Measurements from ENCODE around the gene HAP1.
"Not testable (repeated sequence)": the region's sequence is repeated elsewhere in the genome, so short reads cannot be mapped to it uniquely, and the experiment has no call there.

HAP1 gene

GRCh38 chr17:41734139-41734948 lies at the start of gene HAP1:
Gene HAP1, minus strand, starts transcription at chr17:41734643. Its CDS starts 9 bp downstream, at chr17:41734634.
- DNase-seq, result peak; percentile 78

- no peak for DNase-seq
Measured at GRCh38 chr17:41782142-41782541, 47.7 kb upstream of the HAP1 start.

- peak; percentile 75 for DNase-seq
Measured at GRCh38 chr17:41781404-41782110, 47.1 kb upstream of the HAP1 start.

- DNase-seq, result no peak
Measured at GRCh38 chr17:41779954-41780353, 45.5 kb upstream of the HAP1 start.

DNA sequence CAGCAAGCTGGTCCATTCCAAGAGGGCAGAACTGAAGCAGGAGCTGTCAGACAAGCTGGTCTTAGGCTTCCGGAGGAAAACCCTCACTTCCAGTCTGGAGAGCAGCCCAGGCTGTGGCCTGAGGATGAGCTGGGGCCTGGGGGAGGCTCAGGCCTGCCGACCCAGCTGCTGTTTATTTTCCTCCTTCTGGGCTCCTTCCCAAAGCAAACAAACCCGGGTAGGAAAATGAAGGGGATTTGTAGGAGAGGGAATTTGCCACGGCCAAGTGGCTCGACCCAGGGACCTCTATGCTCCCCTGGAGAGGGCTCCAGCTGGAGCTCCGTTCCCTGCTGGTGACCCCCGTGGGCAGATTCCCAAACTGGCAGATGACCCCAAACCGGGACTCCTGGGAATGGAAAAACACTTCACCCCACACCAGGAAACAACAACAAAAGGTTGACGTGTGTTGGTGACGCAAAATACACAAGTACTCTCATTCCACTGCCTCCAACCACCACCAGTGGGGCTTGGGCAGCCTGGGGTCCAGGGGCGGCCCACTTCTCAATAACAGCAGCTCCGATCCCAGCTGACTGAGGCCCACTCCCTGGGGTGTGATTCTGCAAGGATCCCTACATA lies 43.2 kb upstream of the HAP1 start:
- peak; percentile 74 for DNase-seq

- peak; percentile 76 for DNase-seq
Measured at GRCh38 chr17:41777157-41777573, 42.7 kb upstream of the HAP1 start.

DNA sequence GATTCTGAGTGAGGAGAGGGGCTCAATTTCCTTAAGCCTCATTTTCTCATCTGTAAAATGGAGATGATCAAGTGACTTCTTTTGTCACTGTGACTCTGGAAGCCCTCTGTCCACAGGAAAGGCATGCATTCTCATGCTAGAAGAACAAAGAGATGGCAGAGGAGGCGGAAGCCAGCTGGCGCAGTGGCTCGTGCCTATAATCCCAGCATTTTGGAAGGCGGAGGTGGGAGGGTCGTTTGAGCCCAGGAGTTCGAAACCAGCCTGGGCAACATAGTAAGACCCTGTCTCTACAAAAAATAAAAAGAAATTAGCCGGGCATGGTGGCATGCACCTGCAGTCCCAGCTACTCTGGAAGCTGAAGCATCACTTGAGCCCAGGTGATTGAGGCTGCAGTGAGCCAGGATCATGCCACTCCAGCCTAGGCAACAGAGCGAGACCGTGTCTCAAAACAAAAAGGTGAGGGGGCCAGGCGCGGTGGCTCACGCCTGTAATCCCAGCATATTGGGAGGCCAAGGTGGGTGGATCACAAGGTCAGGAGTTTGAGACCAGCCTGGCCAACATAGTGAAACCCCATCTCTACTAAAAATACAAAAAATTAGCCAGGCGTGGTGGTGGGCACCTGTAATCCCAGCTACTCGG lies 41.9 kb upstream of the HAP1 start:
- not testable (repeated sequence) for DNase-seq

- peak; percentile 41 for DNase-seq
Measured at GRCh38 chr17:41775394-41776226, 41.2 kb upstream of the HAP1 start.

DNA sequence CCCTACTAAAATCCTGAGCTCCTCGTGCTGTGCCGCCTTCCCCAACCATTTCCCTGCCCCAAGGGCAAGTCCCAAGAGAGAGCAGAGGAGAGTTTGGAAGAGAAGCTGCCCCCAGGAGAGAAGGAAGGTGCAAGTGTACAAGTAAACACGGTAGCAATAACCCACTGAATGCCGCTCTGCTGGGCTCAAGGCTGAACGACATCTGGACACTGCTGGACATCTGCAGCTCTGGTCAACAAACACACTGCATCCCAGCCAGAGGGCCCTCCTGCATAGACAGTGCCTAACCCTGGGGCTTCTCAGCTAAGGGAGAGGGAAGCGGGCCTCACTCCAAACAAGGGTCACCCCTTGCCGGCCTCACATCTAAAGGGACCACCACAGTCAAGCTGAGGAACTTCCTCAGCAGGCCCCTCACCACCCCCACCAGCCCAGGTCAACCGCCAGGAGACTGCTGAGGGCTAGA lies 39.3 kb upstream of the HAP1 start:
- DNase-seq, result peak; percentile 48

DNA sequence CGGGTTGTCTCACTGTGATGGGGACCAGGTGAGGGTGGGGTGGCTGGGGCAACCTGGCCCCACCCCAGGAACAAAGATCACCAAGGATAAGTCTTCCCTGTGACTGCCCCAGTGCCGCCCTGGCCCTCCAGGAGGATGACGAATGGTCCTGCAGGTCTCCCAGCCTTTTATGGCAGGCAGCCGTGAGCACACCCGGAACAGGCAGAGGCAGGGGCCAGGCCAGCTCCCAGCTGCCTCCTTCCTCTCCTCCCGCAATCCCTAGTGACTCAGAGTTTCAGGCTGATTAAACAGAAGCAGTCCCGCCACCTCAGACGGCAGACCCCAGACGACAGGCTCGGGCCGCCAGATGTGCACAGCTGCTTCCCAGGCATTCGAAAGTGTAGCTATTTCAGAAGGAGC lies 38.7 kb upstream of the HAP1 start:
- DNase-seq, result peak; percentile 83

DNA sequence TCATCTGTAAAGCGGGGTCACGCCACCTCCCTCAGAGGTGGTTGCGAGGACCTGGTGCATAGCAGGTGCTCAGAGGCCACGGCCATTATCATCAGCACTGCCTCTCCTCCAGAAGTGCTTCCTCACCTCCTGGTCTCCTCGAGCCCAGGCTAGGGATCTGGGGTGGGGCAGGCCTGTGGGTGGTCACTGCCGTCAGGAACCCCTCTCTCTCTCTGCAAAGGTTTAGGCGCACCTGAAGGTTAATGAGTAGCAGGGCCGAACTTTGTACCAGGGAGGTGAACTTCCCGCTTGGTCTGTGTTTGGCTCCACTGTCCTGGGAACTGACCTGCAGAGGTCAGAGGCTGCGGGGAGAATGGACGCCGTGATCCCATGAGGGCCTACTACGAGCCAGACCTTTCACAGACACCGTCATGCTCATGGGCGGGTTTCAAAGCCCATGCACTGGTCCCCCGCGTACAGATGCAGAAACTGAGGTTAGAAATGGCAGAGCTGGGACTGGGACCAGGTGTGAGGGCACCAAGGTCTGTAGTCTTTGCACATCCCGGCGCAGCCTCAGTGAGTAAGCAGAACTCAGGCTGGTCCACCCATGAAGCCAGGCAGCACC lies 38.2 kb upstream of the HAP1 start:
- no peak for DNase-seq

DNA sequence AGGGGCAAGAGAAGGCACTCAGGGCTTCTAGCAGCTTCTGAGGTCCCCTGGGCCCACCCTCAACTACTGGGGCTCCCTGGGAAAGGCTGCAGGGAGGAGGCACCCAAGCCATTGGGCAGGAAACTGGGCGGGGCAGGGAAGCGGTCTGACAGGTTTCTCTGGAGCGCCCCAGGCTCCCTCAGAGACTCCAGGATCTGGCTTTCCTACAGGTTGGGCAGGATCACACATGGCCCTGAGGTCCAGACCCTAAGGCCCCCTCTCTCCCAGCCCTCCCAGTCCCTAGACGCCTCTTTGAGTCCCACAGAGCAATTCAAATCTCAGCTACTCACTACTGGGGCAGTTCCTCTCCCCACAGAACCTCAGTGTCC lies 37.8 kb upstream of the HAP1 start:
- no peak for DNase-seq

GRCh38 chr17:41771389-41772206 lies 37.2 kb upstream of the HAP1 start:
- DNase-seq, result no peak

GRCh38 chr17:41769985-41770384 lies 35.5 kb upstream of the HAP1 start:
- DNase-seq, result no peak

- no peak for DNase-seq
Measured at GRCh38 chr17:41769346-41769862, 35.0 kb upstream of the HAP1 start.

GRCh38 chr17:41768682-41769288 lies 34.3 kb upstream of the HAP1 start:
- no peak for DNase-seq

- DNase-seq, result no peak
Measured at GRCh38 chr17:41767324-41768042, 33.0 kb upstream of the HAP1 start.

DNA sequence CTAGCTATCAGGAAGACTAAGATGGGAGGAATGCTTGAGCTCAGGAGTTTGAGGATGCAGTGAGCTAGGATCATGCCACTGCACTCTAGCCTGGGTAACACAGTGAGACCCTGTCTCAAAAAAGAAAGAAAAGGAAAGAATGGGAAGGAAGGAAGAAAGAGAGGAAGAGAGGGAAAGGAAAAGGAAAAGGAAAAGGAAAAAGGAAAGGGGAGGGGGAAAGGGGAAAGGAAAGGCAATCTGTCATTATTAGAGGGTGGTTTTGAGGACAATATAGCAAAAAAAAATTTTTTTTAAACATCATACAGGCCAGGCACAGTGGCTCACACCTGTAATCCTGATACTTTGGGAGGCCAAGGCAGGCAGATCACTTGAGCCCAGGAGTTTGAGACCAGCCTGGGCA lies 31.7 kb upstream of the HAP1 start:
- no peak for DNase-seq

DNA sequence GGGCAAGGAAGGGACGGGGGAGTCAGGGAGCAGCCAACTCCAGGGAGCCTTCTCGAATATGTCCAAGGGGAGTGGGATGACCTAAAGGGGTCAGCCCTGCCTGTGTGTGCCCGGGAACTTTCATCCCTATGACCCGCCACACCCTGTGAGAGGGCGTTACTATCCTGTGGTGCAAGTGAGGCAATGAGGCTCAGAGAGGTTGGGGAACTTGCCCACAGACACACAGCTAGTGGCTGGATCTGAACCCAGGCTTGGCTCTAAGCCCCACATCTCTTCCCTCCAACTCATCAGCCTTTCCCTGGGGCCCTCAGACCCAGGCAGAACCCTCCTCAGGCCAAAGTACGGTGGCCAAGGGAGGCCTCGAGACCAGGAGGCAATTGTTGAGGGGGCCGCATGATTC lies 28.9 kb upstream of the HAP1 start:
- DNase-seq, result no peak

GRCh38 chr17:41762841-41763240 lies 28.4 kb upstream of the HAP1 start:
- DNase-seq, result no peak
